Gastroesophageal sphincter (tissue), 4 donors: ENCODE measurements around the gene CAMP. TPM values are rescaled to one million over a fixed set of nuclear protein-coding genes. Genes with fewer than 3 reads are reported as not detected.

Experiments
- ATAC-seq: fragments of 150-250 bp; one replicate; pipeline ENCODE4 v1.9.1; 2016; ENCODE audit warnings: mild to moderate bottlenecking, moderate library complexity
- H3K27ac ChIP-seq, 4 donors: fragments of 200-600 bp; sonication (generic) in 3 of 4; 1 replicate in 3 of 4; 2 replicates in 1 of 4; pipeline ENCODE4 v1.5.1; 2016 to 2019
- H3K27me3 ChIP-seq: fragments of 200-600 bp; sonication (generic); one replicate; pipeline ENCODE4 v1.5.1; 2019
- H3K36me3 ChIP-seq, 2 donors: fragments of 200-600 bp; sonication (generic); one replicate each; pipeline ENCODE4 v1.5.1; 2019; ENCODE audit warnings: control low read depth in 1 of 2
- H3K4me1 ChIP-seq, 3 donors: fragments of 200-600 bp; sonication (generic); 1 replicate in 2 of 3; 2 replicates in 1 of 3; pipeline ENCODE4 v1.5.1; 2016 to 2019; ENCODE audit warnings: control low read depth in 2 of 3
- H3K4me3 ChIP-seq, 2 donors: fragments of 200-600 bp; sonication (generic); one replicate each; pipeline ENCODE4 v1.5.1; 2019; ENCODE audit warnings: mild to moderate bottlenecking in 1 of 2, moderate library complexity in 1 of 2
- H3K9me3 ChIP-seq, 3 donors: fragments of 200-600 bp; sonication (generic); one replicate each; pipeline ENCODE4 v1.5.1; 2017 to 2019; ENCODE audit warnings: control low read depth in 2 of 3
- EP300 ChIP-seq: sonication (generic); formaldehyde crosslinking; IDR thresholded peaks from one replicate; pipeline ENCODE4 v1.6.1; 2017; ENCODE audit warnings: antibody characterized with exemption, mild to moderate bottlenecking
- POLR2A ChIP-seq, 2 donors: fragments of 450-650 bp; IDR thresholded peaks; one replicate each; pipeline ENCODE4 v1.6.1; 2017; ENCODE audit warnings: antibody characterized with exemption in 2 of 2, mild to moderate bottlenecking in 2 of 2, moderate library complexity in 1 of 2
- POLR2AphosphoS5 ChIP-seq: sonication (generic); formaldehyde crosslinking; IDR thresholded peaks from one replicate; pipeline ENCODE4 v1.6.1; 2017; ENCODE audit warnings: antibody characterized with exemption
- WGBS, 2 donors: methylation state at CpG; one replicate each; pipeline ENCODE4 v1.1.5; 2018; ENCODE audit warnings: low coverage in 1 of 2; 5-methylcytosine and 5-hydroxymethylcytosine counted together
- total RNA-seq, 4 donors: library from RNA; depleted of rRNA; stranded (reverse); fragments of >200 nt; gene quantifications; one replicate each; pipeline ENCODE4 v1.1.0, GENCODE V29; 2016
- TF ChIP-seq, protein P1 (sequence below), 4 experiments: fragments of 200-600 bp in 2 of 4; fragments of 450-650 bp in 2 of 4; sonication (generic) in 1 of 4; IDR thresholded peaks; one replicate each; pipeline ENCODE4 v1.5.1; 2017 to 2019; ENCODE audit warnings: antibody characterized with exemption in 4 of 4, mild to moderate bottlenecking in 2 of 4, moderate library complexity in 2 of 4

CAMP gene, protein sequence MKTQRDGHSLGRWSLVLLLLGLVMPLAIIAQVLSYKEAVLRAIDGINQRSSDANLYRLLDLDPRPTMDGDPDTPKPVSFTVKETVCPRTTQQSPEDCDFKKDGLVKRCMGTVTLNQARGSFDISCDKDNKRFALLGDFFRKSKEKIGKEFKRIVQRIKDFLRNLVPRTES
- total RNA-seq, result not detected

DNA sequence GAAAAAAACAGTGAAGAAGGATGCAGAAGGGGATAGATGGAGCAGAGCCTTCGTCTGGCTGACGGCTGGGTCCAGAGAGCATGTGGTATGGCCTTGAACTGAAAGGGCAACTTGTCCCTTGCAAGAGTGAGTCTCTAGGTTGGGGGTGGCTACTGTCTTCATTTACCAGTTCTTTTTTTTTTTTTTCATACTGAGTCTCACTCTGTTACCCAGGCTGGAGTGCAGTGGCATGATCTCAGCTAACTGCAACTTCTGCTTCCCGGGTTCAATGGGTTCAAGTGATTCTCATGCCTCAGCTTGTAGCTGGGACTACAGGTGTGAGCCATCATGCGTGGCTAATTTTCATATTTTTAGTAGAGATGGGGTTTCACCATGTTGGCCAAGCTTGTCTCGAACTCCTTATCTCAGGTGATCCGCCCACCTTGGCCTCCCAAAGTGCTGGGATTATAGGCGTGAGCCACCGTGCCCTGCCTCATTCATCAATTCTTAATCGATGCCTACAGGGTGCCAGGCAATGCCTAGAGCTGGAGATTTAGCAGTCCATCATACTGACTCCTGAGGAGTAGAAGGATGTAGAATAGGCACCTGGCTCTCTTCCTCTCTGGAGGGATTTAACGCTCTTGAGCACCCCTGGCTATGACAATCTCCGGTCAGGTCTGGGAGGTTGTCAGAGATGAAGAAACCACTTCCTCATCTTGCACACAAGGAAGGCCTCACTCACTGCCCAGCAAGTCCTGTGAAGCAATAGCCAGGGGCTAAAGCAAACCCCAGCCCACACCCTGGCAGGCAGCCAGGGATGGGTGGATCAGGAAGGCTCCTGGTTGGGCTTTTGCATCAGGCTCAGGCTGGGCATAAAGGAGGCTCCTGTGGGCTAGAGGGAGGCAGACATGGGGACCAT is at the start of gene CAMP:
CAMP (plus strand) TSS at position 880 of the 898 bp plus-strand sequence; CDS start at position 897, 17 bp downstream.
- H3K4me3 ChIP-seq, result no peak within 1 kb of the TSS
- WGBS, 2 donors, result 85 to 90% methylated on average over 6 to 8 of the region's 11 CpGs
- ATAC-seq, result peak; percentile 71
- TF ChIP-seq EP300, result no peak
- TF ChIP-seq, protein P1, sequence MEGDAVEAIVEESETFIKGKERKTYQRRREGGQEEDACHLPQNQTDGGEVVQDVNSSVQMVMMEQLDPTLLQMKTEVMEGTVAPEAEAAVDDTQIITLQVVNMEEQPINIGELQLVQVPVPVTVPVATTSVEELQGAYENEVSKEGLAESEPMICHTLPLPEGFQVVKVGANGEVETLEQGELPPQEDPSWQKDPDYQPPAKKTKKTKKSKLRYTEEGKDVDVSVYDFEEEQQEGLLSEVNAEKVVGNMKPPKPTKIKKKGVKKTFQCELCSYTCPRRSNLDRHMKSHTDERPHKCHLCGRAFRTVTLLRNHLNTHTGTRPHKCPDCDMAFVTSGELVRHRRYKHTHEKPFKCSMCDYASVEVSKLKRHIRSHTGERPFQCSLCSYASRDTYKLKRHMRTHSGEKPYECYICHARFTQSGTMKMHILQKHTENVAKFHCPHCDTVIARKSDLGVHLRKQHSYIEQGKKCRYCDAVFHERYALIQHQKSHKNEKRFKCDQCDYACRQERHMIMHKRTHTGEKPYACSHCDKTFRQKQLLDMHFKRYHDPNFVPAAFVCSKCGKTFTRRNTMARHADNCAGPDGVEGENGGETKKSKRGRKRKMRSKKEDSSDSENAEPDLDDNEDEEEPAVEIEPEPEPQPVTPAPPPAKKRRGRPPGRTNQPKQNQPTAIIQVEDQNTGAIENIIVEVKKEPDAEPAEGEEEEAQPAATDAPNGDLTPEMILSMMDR (IDR thresholded peaks at IDR 0.05), result no peak
- no peak for TF ChIP-seq POLR2A (IDR thresholded peaks at IDR 0.05)
- TF ChIP-seq POLR2AphosphoS5, result no peak
- no peak within 1 kb of the TSS for H3K27ac ChIP-seq
- no peaks in the 10 kb centered on the region for H3K36me3 ChIP-seq
- peaks cover 5% of the 10 kb centered on the region for H3K27me3 ChIP-seq
- no peaks in the 10 kb centered on the region for H3K4me1 ChIP-seq
- H3K9me3 ChIP-seq, result no peaks in the 10 kb centered on the region

DNA sequence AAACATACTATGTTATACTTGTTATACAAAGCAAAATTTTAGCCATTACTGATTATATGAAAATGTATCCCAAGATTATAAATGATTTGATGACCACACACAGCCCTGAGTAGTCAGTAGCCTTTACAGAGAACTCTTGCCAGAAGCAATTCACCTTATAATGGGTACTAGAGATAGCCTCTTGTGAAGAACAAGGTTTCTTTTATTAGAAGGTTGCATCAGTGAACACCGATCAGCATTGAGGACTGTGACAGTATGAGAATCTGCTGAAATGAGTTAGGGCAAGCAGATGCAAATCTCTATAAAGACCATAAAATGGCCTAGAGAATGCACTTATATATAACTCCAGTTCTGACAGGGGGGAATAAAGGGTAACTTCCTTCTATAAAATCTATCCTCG is 45.2 kb upstream of the CAMP start:
- H3K9me3 ChIP-seq, result no peaks in the 10 kb centered on the region
- H3K4me1 ChIP-seq, result no peaks in the 10 kb centered on the region

DNA sequence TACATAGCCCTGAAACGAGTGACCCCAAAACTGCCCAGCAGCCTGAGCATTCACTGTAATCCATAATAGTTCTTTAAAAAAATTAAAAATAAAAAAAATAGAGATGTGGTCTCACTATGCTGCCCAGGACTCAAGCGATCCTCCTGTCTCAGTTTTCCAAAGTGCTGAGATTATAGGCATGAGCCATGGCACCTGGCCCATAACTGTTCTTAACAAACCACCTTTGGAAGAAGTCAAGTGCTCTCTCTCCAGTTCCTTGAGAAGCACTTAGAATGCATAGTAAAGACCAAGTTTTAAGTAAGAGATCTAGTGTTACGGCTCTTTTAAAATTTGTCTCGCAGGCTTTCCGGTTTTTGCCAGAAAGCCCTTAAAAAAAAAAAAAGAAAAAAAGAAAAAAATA is 43.3 kb upstream of the CAMP start:
- no peaks in the 10 kb centered on the region for H3K4me1 ChIP-seq
- H3K27ac ChIP-seq, result no peak overlapping the region
- no peak for ATAC-seq
- H3K27me3 ChIP-seq, result no peaks in the 10 kb centered on the region
- TF ChIP-seq, protein P1 (IDR thresholded peaks at IDR 0.05), result no peak
- TF ChIP-seq POLR2AphosphoS5 (no peak), POLR2A (IDR thresholded peaks at IDR 0.05) (no peak), EP300 (no peak)
- H3K4me3 ChIP-seq, result no peak overlapping the region
- 98% methylated on average over 5 of the region's 5 CpGs for WGBS, 2 donors
- no peaks in the 10 kb centered on the region for H3K36me3 ChIP-seq
- no peaks in the 10 kb centered on the region for H3K9me3 ChIP-seq

More for the DNA sequence above, 45.2 kb upstream of the CAMP start:
- Histone ChIP-seq H3K36me3 (no peaks in the 10 kb centered on the region), H3K4me3 (no peak overlapping the region), H3K27me3 (no peaks in the 10 kb centered on the region), H3K27ac (no peak overlapping the region)
- 85 to 86% methylated on average over 2 of the region's 2 CpGs for WGBS, 2 donors
- no peak for ATAC-seq
- no peak for TF ChIP-seq POLR2AphosphoS5
- no peak for TF ChIP-seq EP300
- TF ChIP-seq, protein P1 (IDR thresholded peaks at IDR 0.05), result no peak
- no peak for TF ChIP-seq POLR2A (IDR thresholded peaks at IDR 0.05)

DNA sequence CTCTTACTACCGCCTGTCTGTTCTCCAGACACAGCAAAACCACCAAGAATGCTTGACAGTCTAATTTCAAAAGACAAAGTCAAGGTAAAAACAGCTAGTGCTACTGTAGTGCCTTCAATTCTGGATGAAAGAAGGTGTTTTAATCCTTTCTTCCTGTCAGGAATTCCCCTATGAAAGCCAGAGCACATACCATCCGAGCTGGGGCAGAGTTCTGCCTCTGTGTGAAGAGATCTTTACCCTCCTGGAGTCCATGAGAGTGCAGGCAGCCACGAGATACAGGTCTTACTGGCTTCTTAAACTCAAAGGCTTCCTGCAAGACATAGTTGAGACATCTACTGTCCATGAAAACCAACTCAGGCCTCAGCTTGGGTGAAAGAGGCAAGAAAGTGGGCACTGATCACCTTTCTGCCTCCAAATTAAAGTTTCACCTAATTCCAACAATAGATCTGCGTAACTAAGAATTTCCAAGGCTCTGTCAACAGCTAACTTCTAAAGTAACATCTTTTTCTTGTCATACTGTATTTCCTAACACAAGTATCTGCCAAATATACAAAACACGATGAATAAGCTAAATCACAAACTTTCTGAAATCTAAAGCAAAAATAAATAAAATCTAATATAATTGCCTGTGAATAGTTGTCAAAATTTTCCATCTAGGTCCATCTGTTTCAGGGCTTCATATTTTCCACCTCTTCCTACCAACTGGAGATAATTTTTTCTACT is 42.6 kb upstream of the CAMP start:
- no peak overlapping the region for H3K27ac ChIP-seq
- TF ChIP-seq EP300 (no peak), POLR2A (IDR thresholded peaks at IDR 0.05) (no peak), POLR2AphosphoS5 (no peak)
- TF ChIP-seq, protein P1 (IDR thresholded peaks at IDR 0.05), result no peak
- ATAC-seq, result no peak
- no peaks in the 10 kb centered on the region for H3K4me1 ChIP-seq
- H3K4me3 ChIP-seq, result no peak overlapping the region
- WGBS, 2 donors, result 78 to 87% methylated on average over 5 of the region's 5 CpGs
- no peaks in the 10 kb centered on the region for H3K36me3 ChIP-seq
- no peaks in the 10 kb centered on the region for H3K9me3 ChIP-seq
- H3K27me3 ChIP-seq, result no peaks in the 10 kb centered on the region
